Stomach smooth muscle (tissue), 2 donors: ENCODE results near the gene SLC15A1.
A peak's percentile ranks its signal among the peaks of the same experiment; 100 is the strongest.

Source experiments
- H3K27ac ChIP-seq: one replicate; pipeline ENCODE4 v1.7.0; 2013; ENCODE audit warnings: mild to moderate bottlenecking, low read length, inconsistent platforms
- H3K27me3 ChIP-seq, 2 donors: one replicate each; pipeline ENCODE4 v1.7.0; 2013; ENCODE audit warnings: low read length in 2 of 2; ENCODE audit not compliant: insufficient read depth in 2 of 2, control insufficient read depth in 1 of 2
- H3K36me3 ChIP-seq, 2 donors: one replicate each; pipeline ENCODE4 v1.7.0; 2013; ENCODE audit warnings: low read length in 2 of 2; ENCODE audit not compliant: control insufficient read depth in 2 of 2, insufficient read depth in 2 of 2
- H3K4me1 ChIP-seq: one replicate; pipeline ENCODE4 v1.7.0; 2013; ENCODE audit warnings: low read length; ENCODE audit not compliant: control insufficient read depth, insufficient read depth
- H3K4me3 ChIP-seq, 2 donors: one replicate each; pipeline ENCODE4 v1.7.0; 2013; ENCODE audit warnings: low read length in 2 of 2
- H3K9ac ChIP-seq, 2 donors: one replicate each; pipeline ENCODE4 v1.7.0; 2013; ENCODE audit warnings: low read length in 2 of 2, mild to moderate bottlenecking in 1 of 2
- H3K9me3 ChIP-seq, 2 donors: one replicate each; pipeline ENCODE4 v1.7.0; 2013; ENCODE audit warnings: low read length in 2 of 2; ENCODE audit not compliant: control insufficient read depth in 2 of 2
- donor health status: healthy.
- donor health status: Pancreatic carcinoma.

The SLC15A1 gene

DNA sequence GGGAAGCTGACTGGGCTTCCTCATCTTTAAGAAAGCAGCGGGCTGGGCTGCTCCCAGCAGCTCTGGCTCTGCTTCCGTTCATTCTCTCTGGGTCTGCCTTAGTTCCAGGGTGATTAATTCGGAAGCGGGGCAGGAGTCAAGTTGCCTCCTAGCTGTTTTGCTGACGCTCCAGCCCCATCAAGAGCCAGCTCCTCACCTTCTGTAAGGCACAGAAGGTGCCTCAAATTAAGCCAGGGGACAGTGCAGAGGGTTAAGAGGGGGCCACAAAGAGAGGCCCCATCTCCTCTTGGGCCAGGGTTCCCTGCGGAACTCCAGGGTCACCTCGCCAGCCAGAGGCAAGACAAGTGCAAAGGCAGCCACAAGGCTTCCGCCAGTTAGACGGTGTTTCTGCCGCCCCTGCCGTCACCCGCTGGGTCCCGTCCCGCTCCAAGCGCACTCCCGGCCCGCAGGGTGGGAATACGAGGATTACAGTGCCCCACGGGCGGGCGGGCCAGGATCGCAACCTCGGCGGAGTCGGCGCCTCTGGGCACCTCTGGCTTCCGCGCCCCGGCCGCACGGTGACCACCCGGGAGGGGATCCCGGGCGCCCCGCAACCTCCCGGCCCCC is 508 bp downstream of the SLC15A1 start:
- no peaks in the 10 kb centered on the region for H3K9me3 ChIP-seq

DNA sequence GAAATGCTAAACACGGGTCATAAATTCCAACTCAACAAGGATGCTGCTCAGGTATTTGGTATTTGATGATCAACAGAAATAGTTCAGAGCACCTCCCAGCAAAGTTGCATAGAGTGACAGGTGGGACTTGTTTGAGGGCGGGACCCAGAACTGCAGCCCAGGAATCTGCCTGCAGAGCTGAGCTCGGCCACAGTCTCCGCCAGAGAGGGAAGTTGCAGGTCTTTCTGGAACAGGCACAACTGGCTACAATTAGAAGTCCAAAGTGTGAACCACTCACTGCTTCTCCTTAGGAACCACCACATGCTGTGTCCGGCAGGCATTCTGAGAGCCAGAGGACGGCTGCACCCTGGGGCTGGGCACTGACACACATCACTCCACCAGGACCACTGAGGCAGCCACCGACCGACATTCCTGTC is 1.1 kb downstream of the SLC15A1 start:
- no peaks in the 10 kb centered on the region for H3K9me3 ChIP-seq
- H3K27me3 ChIP-seq, result peaks cover 14 to 26% of the 10 kb centered on the region in 2 donors
- no peak overlapping the region for H3K27ac ChIP-seq
- H3K36me3 ChIP-seq, result no peaks in the 10 kb centered on the region
- H3K4me1 ChIP-seq, result peaks cover 16% of the 10 kb centered on the region
- H3K9ac ChIP-seq, result no peak overlapping the region
- no peak overlapping the region for H3K4me3 ChIP-seq

More for the DNA sequence above, 508 bp downstream of the SLC15A1 start:
- Histone ChIP-seq H3K4me3 (peak overlapping the region; percentile 31 to 57), H3K4me1 (peaks cover 16% of the 10 kb centered on the region), H3K27ac (no peak overlapping the region), H3K36me3 (no peaks in the 10 kb centered on the region), H3K9ac (no peak overlapping the region), H3K27me3 (peaks cover 14 to 26% of the 10 kb centered on the region in 2 donors)

DNA sequence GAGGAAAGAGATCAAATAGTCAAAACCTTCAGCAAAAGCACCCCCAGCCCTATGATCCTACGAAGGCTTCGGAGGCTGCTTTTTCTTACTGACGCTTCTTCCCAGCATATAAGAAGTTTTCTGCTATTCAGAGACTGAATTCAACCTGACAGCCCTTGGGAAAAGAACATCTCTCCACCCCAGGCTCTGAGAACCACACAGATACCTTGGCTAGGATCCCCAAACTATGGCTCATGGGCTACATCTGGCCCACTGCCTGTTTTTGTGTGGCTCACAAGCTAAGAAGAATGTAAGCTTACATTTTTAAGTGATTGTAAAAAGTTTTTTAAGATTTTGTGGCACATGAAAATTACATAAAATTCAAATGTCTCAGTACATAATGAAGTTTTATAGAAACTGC is 3.0 kb downstream of the SLC15A1 start:
- H3K36me3 ChIP-seq, result no peaks in the 10 kb centered on the region
- no peak overlapping the region for H3K9ac ChIP-seq
- no peak overlapping the region for H3K4me3 ChIP-seq
- peaks cover 0 to 4% of the 10 kb centered on the region in 2 donors for H3K9me3 ChIP-seq
- H3K27ac ChIP-seq, result no peak overlapping the region
- peaks cover 14% of the 10 kb centered on the region for H3K4me1 ChIP-seq
- peaks cover 14 to 23% of the 10 kb centered on the region in 2 donors for H3K27me3 ChIP-seq

DNA sequence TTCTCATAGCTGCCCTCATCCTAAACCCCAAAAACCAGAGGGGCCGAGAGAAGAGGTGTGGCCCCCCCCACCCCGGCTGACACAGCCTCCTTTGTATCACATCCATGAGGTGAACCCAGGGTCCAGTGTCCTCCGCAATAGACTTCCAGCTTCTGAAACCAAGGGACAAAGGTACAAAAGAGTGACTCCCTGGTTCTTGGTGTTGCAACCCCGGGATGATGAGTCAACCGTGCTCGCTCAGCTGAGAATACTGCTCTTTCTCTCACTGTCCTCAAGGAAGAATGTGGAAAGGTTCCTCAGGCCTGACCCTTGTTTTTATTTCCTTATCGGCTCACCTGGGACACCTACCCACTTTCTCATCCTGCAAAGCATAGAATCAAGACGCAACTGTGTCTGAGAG is 5.5 kb downstream of the SLC15A1 start:
- Histone ChIP-seq H3K4me1 (peaks cover 6% of the 10 kb centered on the region), H3K27me3 (peaks cover 8 to 9% of the 10 kb centered on the region in 2 donors), H3K4me3 (no peak overlapping the region), H3K27ac (no peak overlapping the region), H3K9ac (no peak overlapping the region), H3K36me3 (no peaks in the 10 kb centered on the region), H3K9me3 (peaks cover 0 to 4% of the 10 kb centered on the region in 2 donors)

DNA sequence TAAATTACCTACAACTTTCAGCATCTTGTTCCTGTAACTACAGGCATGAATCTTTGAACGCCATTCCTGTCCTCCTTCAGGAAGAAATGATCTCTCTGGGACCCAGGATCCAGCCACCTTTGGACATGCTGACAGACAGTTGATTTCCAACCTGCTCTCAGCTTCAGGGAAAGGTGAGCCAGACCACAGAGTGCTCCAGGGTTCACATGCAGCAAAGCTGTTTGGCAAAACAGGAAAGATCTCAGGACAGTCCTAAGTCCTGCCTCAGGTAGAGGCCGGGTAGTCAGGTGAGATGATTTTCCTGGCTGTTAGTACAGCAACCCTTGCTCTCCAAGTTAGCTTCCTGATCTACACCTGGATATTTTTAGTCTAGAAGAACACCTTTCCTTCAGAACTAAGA is 9.1 kb downstream of the SLC15A1 start:
- Histone ChIP-seq H3K9ac (no peak overlapping the region), H3K27me3 (no peaks in the 10 kb centered on the region), H3K4me3 (no peak overlapping the region), H3K27ac (no peak overlapping the region), H3K36me3 (no peaks in the 10 kb centered on the region), H3K9me3 (peaks cover 0 to 4% of the 10 kb centered on the region in 2 donors), H3K4me1 (no peaks in the 10 kb centered on the region)

DNA sequence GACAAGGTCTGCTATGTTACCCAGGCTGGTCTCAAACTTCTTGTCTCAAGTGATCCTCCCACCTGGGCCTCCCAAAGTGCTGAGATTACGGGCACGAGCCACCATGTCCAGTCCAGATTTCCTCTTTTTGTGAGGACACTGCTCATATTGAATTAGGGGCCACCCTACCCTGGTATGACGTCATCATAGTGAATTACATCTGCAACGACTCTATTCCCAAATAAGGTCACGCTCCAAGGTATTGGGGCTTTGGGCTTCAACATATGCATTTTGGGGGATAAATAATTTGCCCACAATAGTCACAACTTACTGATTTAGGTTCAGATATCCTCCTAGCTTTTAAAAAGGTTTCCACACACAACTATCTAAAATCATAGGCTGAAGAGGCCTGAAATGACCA is 9.5 kb downstream of the SLC15A1 start:
- Histone ChIP-seq H3K4me3 (no peak overlapping the region), H3K9me3 (peaks cover 0 to 4% of the 10 kb centered on the region in 2 donors), H3K9ac (no peak overlapping the region), H3K36me3 (no peaks in the 10 kb centered on the region), H3K4me1 (no peaks in the 10 kb centered on the region), H3K27ac (no peak overlapping the region), H3K27me3 (no peaks in the 10 kb centered on the region)

DNA sequence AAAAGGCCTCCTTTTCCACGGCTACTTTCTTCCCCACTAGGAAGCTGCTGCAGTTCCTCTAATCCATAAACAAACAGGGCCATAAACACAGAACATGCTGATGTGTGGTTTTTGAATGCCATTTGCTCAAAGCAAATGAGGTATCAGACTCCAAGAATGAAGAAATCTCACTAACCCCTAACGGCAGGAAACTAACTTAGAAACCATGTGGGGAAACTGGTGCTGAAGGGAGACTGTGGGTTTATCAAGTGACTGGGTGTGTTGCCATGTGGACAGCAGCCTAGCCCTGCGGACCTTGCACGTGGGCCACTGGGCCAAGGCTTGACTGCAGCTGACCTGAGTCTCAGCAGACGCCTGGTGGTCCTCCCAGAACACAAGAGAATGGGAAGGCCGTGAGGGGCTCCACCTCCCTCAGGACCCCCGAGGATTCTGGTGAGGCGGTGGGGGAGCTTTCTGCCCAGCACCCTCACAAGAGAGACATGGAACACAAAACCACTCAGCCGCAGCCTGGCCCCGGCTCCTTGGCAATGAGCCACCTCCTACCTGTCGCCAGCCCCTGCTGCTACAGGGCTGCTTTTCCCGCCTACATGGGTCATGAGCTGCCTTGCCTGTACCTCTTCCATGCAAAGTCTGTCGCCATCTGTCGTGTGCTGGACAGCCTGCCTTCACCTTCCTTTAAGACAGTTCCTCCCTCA is 10.6 kb downstream of the SLC15A1 start:
- Histone ChIP-seq H3K4me3 (no peak overlapping the region), H3K4me1 (no peaks in the 10 kb centered on the region), H3K27me3 (no peaks in the 10 kb centered on the region), H3K9ac (no peak overlapping the region), H3K36me3 (no peaks in the 10 kb centered on the region), H3K27ac (no peak overlapping the region), H3K9me3 (peaks cover 0 to 4% of the 10 kb centered on the region in 2 donors)

DNA sequence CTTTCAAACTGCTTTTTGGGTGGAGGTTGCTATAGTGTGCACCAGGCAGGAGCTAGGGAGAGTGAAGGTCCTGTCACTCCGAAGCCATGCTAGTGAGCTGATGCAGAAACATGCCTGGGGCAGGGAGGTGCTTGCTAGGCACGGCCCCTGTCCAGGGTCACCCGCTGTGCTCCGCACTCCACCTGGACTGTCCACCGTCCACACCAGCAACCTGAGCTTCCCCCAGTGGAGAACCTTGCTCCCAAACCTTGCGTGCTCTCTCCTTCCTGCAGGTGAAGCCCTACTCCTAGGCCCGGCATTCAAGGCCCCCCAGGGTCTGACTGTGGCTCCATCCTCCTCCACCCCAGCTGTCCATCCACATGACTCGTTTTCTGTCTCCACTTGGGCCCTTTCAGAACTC is 12.3 kb downstream of the SLC15A1 start:
- no peaks in the 10 kb centered on the region for H3K27me3 ChIP-seq
- H3K4me3 ChIP-seq, result no peak overlapping the region
- no peak overlapping the region for H3K27ac ChIP-seq

DNA sequence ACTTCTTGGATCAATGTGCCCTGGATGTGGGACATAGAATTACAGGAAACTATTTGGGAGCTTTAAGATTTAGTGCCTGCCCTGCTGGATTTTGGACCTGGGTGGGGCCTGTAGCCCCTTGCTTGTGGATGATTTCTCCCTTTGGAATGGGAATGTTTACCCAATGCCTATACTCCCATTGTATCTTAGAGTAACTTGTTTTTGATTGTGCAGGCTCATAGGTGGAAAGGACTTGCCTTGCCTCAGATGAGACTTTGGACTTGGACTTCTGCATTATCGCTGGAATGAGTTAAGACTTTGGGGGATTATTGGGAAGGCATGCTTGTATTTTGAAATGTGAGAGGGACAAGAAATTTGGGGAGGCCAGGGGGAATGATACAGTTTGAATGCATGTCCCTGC is 13.5 kb downstream of the SLC15A1 start:
- H3K4me3 ChIP-seq, result no peak overlapping the region
- no peaks in the 10 kb centered on the region for H3K4me1 ChIP-seq
- H3K36me3 ChIP-seq, result no peaks in the 10 kb centered on the region
- H3K27me3 ChIP-seq, result no peaks in the 10 kb centered on the region
- no peak overlapping the region for H3K27ac ChIP-seq
- H3K9ac ChIP-seq, result no peak overlapping the region
- no peaks in the 10 kb centered on the region for H3K9me3 ChIP-seq

More for the DNA sequence above, 12.3 kb downstream of the SLC15A1 start:
- Histone ChIP-seq H3K36me3 (no peaks in the 10 kb centered on the region), H3K9me3 (peaks cover 0 to under 1% of the 10 kb centered on the region in 2 donors), H3K4me1 (no peaks in the 10 kb centered on the region), H3K9ac (no peak overlapping the region)

DNA sequence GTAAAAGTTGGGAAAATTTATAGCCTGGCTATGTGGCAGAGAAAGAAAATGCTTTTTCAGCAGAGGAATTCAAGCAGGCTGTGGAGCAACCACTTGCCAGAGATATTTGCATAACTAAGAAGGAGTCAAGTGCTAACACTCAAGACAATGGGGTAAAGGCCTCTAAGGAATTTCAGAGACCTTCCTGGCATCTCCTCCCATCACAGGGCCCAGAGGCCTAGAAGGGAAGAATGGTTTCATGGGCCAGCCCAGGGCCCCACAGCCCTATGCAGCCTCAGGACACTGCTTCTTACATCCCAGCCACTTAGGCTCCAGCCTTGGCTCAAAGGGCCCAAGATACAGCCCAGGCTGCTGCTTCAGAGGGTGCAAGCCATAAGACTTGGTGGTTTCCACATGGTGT is 14.3 kb downstream of the SLC15A1 start:
- Histone ChIP-seq H3K27me3 (no peaks in the 10 kb centered on the region), H3K9ac (no peak overlapping the region), H3K9me3 (no peaks in the 10 kb centered on the region), H3K27ac (no peak overlapping the region), H3K36me3 (no peaks in the 10 kb centered on the region), H3K4me1 (no peaks in the 10 kb centered on the region), H3K4me3 (no peak overlapping the region)

DNA sequence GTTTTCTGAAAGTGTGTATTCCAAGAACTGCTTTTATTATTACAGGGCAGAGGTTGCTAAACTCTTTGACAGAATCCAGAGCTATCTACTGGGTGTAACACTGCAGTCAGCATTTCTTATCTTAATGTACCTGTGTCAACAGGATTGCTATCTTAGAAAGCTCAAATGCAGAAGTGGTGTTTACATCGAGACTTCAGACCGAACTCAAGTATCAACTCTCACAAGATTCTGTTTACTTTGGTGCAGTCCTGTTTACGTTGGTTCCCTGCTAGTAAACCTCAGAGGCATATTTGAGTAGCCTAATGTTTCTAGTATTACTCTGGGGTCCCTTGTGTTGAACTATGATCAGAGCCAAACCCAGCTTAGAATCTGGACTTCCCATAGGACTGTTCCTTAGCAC is 20.5 kb downstream of the SLC15A1 start:
- H3K27ac ChIP-seq, result no peak overlapping the region
- H3K36me3 ChIP-seq, result no peaks in the 10 kb centered on the region
- no peaks in the 10 kb centered on the region for H3K4me1 ChIP-seq
- H3K9ac ChIP-seq, result no peak overlapping the region
- peaks cover 0 to 3% of the 10 kb centered on the region in 2 donors for H3K9me3 ChIP-seq
- H3K27me3 ChIP-seq, result no peaks in the 10 kb centered on the region
- H3K4me3 ChIP-seq, result no peak overlapping the region
